GM19193 (cell line): ENCODE results near the gene CACNB2.

Source experiments
- POLR2A ChIP-seq: IDR thresholded peaks from 4 replicates; pipeline ENCODE4 v1.6.1; 2011; ENCODE audit not compliant: insufficient read depth, insufficient read length; ENCODE audit errors: extremely low read depth

Gene CACNB2

GRCh38 chr10:18561861-18562551 is 421.8 kb downstream of the CACNB2 start:
- no peak for TF ChIP-seq POLR2A

- no peak for TF ChIP-seq POLR2A
Observed at GRCh38 chr10:18563003-18563726, 422.9 kb downstream of the CACNB2 start.

- TF ChIP-seq POLR2A = no peak
Observed at GRCh38 chr10:18565006-18565405, 424.8 kb downstream of the CACNB2 start.

GRCh38 chr10:18566177-18566576 is 426.0 kb downstream of the CACNB2 start:
- TF ChIP-seq POLR2A = no peak

GRCh38 chr10:18567343-18567856 is 427.2 kb downstream of the CACNB2 start:
- TF ChIP-seq POLR2A = no peak

GRCh38 chr10:18571076-18571475 is 430.9 kb downstream of the CACNB2 start:
- no peak for TF ChIP-seq POLR2A

GRCh38 chr10:18571780-18572179 is 431.6 kb downstream of the CACNB2 start:
- no peak for TF ChIP-seq POLR2A

- TF ChIP-seq POLR2A = no peak
Observed at GRCh38 chr10:18572959-18573561, 432.8 kb downstream of the CACNB2 start.

GRCh38 chr10:18576586-18576985 is 436.4 kb downstream of the CACNB2 start:
- TF ChIP-seq POLR2A = no peak

GRCh38 chr10:18577823-18578685 is 437.8 kb downstream of the CACNB2 start:
- TF ChIP-seq POLR2A = no peak

- TF ChIP-seq POLR2A = no peak
Observed at GRCh38 chr10:18582803-18583202, 442.6 kb downstream of the CACNB2 start.

GRCh38 chr10:18583575-18584270 is 443.5 kb downstream of the CACNB2 start:
- no peak for TF ChIP-seq POLR2A
